DMS53 (cell line): ENCODE results near the gene PIGQ.
A peak's percentile ranks its signal among the peaks of the same experiment; 100 is the strongest.

Source experiments
- DNase-seq: peaks from one replicate; lab custom pipeline; 2025; lab: John Stamatoyannopoulos, UW

PIGQ gene

GRCh38 chr16:567373-568256, 2.2 kb upstream of the PIGQ start:
- DNase-seq, result no peak

DNA sequence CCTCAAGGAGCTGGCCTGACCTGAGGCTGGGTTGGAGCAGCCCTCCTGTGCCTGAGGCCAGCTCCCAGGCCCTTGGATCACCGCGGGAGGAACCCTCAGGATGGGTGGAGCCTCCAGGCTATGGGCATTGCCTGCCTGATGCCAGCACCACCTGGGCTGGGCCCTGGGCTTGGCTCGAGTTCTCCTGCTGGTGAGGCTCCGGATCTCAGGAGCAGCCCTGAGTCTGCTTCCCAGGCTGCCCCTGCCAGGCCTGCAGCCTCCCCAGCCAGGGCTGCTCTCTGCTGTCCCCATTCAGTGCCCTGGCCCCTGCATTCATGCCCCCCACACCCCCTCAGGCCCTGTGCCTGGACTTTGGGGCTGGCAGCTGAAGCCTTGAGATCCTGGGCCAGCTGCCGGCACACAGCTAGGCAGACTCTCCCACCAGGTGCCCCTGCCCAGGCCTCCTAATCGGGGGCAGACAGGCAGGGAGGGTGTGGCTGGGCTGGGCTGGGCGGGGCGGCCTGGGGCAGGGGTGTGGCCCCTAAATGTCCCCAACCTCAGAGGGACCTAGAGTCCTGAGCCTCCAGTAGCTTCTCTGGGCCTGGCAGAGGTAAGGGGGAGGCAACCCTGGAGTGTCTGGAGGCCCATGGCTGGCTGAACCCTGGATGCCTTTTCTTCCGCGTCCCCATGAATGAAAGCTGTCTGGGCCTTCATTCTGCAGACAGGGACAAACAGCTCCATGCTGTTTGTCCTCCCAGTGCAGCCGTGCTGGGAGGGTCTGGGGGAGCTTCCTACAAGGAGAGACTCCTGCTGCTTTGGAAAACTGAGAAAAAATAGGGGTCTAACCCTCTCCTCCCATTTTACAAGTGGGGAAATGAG, 1.1 kb upstream of the PIGQ start:
- no peak for DNase-seq

- DNase-seq, result no peak
Measured at GRCh38 chr16:572865-573650, 3.3 kb downstream of the PIGQ start.

GRCh38 chr16:574021-574760, 4.4 kb downstream of the PIGQ start:
- DNase-seq, result no peak

- DNase-seq, result no peak
Measured at GRCh38 chr16:575354-576196, 5.8 kb downstream of the PIGQ start.

GRCh38 chr16:576197-576822, 6.5 kb downstream of the PIGQ start:
- DNase-seq, result no peak

- DNase-seq, result no peak
Measured at GRCh38 chr16:576823-577201, 7.0 kb downstream of the PIGQ start.

DNA sequence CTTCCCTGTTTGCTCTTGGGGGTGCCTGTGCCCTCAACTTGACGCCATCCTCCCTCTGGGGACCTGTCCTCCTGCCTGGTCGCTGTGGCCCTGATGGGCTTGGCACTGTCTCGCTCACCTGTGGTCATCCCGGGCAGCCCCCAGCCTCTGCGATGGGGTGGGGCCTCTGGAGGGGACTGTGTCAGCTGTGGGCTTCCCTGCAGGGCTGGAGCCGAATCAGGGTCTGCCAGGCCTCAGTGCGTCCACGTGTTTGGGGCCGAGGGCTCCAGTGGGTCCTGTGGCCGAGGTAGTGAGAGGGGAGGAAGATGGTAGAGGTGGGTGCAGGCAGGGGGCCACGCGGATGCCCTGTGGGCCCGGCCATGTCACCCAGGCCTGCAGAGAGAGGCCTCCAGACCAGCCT, 8.0 kb downstream of the PIGQ start:
- no peak for DNase-seq

GRCh38 chr16:578232-578869, 8.6 kb downstream of the PIGQ start:
- no peak for DNase-seq

GRCh38 chr16:578870-579405, 9.2 kb downstream of the PIGQ start:
- peak; percentile 80 for DNase-seq

DNA sequence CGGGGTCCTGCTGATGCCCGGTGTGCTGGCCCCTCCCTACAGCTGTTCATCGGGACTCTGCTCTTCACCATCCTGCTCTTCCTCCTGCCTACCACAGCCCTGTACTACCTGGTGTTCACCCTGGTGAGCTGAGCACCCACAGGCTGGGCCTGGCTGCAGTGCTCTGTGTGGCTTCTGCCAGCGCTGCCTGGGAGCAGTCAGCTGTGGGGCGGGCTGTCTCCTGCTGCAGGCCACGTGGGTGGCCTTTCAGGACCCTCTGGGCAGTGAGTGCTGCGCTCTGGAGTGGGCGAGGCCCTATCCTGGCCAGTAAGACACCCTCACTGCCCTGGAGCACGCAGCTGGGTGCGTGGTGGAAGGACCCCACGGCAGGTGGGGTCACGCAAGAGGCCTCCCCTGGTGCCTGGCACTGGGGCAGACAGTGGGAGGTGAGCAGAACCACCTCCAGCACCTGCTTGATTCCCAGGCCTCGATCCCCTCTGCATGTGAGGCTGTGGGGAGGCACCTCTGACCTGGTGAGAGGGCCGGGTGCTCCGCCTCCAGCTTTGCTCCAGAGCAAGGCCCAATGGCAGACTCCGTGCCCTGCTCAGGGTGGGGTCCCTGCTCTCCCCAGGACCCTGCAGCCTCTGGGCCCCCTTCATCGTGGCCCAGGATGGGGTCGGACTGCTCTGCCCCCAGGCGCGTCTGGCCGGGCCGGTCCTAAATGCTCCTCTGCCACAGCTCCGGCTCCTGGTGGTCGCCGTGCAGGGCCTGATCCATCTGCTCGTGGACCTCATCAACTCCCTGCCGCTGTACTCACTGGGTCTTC, 10.6 kb downstream of the PIGQ start:
- no peak for DNase-seq

DNA sequence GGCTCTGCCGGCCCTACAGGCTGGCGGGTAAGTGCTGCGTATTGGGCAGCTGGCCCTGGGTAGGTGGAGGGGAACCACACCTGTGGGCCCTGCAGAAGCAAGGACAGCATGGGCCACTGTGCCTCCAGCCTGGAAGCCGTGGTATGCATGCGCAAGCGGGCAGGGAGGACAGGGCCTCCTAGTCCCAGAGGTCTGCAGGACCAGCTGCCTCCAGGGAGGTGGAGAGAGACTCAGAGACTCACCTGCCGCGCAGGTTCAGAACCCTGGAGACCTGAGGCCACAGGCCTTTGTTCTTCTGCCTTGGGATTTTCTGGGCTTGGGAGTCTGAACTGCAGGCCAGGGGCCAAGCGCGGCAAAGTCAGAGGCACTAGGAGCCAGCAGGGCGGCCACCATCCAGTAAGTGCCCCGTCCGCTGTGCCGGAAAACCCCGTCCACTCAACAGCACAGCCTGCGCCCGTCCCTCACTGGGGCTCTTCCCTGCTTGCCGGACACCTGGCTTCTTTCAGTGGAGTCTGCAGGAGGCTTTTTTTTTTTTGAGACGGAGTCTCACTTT, 11.3 kb downstream of the PIGQ start:
- no peak for DNase-seq

- DNase-seq, result no peak
Measured at GRCh38 chr16:582218-582613, 12.4 kb downstream of the PIGQ start.

- DNase-seq, result no peak
Measured at GRCh38 chr16:582614-583331, 13.0 kb downstream of the PIGQ start.

DNA sequence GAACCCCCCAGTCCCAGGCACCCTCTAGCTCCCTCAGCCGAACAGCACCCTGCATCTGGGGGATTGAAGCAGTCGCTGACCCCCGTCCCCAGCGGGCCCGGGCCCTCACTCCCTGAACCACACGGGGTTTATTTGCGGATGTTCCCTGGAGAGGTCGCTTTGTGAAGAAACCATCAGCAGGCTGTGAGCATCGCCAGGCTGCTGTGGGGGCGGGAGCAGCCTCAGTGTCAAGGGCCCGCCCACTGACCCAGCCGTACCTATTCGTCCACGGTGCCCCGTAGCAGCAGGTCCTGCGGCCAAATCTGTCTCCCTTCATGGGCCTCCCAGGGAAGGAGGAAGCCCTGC, 13.7 kb downstream of the PIGQ start:
- DNase-seq, result peak; percentile 83

DNA sequence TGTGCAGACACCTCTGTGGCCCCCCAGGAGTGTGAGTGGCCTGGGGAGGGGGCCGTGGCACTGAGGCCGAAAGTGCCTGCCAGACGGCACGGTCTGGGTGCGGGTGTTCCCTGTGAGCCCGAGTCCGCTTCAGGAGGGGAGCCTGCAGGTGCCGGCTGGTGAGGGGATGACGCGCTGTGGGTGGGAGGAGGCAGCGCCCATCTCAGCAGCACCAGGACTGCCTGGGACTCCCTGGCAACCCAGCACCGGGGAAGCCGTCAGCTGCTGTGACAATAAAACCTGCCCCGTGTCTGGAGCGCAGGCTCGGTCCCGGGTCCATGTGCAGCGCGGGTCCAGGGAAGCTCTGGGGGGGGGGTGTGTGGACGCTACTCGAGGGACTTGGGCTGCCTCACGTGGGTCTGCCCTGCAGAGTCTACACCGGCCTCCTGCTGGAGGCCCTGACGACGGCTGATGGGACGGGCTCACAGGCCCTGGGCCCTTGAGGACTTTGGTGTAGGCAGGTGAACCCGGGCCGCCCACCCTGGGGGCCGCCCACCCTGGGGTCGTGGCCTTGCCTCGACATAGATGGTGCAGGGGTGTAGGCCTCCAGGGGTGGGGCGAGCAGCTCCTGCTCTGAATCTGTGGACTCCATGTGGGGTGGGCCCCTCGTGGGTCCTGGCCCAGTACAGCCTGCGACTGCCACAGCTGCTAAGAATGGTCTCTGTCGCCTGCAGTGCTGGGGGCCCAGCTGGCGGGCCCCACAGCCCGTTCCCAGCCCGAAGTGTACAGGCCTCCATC, 14.2 kb downstream of the PIGQ start:
- peak; percentile 90 for DNase-seq

DNA sequence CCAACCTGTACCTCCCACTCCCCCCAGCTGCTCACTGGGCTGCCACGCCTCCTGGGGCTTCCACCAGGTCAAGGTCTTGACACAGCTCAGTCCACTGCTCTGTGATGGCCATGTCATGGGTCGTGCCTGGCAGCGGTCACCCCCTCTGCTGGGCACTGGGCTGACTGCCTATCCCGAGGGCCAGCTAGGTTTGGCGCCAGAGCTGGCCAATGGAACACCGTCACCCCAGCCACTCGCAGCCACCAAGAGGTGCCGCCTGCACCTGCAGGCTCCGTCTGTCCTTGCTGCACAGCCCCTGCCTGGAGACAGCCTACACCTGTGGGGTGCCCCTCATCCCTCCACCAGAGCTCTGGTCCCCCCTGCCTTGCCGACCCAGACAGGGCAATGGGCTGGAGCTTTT, 15.6 kb downstream of the PIGQ start:
- DNase-seq, result peak; percentile 80
